HG03064 (cell line): ENCODE data around the gene PRRC2B.
"Not testable (repeated sequence)": the region's sequence is repeated elsewhere in the genome, so short reads cannot be mapped to it uniquely, and the experiment has no call there.

Source experiments
- ATAC-seq: cut with Tn5 transposase; IDR thresholded peaks from one replicate; pipeline ENCODE4 v1.9.1; 2021; ENCODE audit warnings: low read depth; ENCODE audit not compliant: unreplicated experiment

PRRC2B gene

DNA sequence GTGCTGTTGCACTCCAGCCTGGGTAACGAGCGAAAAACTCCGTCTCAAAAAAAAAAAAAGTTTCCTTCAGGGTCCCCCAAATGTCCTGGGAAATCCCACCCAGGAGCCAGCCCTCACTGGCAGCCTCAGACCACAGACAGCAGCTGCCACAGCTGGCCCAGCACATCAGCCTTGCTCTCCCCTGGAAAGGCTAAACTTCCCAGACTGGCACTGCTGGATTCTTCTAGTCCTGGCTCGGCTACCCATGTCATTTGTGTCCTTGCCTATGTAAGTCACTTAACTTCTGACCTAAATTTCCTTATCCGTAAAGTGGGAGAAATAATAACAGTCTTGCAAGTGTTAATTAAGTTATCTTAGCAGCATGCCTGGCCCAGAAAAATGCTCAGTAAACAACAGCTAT lies 8.6 kb upstream of the PRRC2B start:
- no peak for ATAC-seq

DNA sequence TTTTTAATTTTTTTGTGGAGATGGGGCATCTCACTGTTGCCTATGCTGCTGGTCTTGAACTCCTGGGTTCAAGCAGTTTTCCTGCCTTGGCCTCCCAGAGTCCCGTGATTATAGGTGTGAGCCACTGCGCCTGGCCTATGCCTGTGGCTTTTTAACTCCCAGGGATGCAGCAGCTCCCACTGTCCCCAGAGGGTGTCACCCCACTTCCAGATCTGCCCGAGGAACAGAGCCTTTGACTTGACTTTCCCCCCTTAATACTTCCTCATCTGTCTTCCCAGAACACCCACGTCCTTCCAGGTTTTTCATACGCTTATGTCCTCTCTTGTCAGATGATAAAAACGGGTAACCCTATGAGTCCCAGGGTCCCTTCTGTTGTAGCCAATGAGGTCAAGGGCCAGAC lies 7.6 kb upstream of the PRRC2B start:
- no peak for ATAC-seq

- ATAC-seq: no peak
Measured at GRCh38 chr9:131387394-131387793, 6.5 kb upstream of the PRRC2B start.

DNA sequence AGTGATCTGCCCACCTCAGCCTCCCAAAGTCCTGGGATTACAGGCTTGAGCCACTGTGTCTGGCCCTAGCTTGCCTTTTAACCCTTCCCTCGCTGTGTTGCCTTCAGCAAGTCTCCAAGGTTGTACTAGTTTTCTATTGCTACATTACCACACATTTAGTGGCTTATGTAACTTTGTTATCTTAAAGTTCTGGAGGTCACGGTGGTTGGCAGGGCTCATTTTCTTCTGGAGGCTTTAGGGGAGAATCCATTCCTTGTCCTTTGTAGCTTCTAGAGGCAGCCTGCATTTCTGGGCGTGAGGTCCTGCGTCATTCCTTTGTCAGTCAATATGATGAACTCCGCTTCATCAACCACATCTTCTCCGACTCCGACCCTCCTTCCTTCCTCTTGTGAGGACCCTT lies 2.9 kb upstream of the PRRC2B start:
- no peak for ATAC-seq

DNA sequence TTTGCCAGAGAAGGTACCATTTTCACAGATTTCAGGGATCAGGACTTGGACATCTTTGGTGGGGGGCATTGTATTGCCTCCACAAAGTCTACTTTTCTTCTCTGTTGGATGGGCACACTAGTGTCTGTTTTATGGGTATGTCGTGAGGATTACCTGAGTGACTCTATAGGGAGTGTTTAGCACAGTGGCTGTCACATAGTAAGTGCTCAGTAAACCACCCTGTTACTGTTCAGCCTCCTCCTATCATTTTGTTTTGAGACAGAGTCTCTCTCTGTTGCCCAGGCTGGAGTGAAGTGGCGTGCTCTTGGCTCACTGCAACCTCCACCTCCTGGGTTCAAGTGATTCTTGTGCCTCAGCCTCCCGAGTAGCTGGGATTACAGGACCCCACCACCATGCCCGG lies 2.4 kb upstream of the PRRC2B start:
- no peak for ATAC-seq

DNA sequence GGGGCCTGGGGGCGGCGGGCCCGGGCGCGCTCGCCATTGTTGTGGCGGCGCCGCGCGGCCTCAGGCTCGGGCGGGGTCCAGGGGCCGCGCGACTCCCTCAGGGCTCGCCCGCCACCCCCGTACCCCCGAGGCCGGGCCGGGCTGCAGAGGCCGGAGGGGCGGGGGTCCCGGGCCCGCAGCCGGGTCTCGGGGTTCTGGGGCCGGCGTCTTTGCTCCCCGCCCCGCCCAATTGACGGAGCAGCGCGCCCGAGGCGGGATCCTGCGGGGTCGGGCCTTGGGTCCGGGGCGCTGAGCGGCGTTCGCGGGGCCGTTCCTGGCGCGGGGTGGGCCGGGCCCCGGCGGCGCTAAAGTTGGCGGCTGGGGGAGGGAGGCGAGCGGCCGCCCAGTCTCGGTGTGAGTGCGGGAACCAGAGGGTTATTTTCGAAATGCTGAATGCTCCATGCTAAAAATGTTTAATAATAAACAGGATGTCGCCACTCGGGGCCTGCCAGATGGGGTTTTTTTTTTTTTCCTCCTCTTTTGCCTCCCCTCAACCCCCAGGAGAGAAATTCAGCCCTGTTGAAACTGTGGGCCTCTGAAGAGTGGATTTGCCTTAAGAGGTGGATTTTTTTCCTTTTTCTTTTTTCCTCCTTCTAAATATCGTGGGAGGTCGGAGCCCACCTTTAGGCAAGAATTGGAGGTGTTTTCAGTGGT lies 724 bp downstream of the PRRC2B start:
- ATAC-seq: no peak

GRCh38 chr9:131395157-131396098 lies 1.5 kb downstream of the PRRC2B start:
- no peak for ATAC-seq

- ATAC-seq: not testable (repeated sequence)
Measured at GRCh38 chr9:131396099-131396479, 2.2 kb downstream of the PRRC2B start.

DNA sequence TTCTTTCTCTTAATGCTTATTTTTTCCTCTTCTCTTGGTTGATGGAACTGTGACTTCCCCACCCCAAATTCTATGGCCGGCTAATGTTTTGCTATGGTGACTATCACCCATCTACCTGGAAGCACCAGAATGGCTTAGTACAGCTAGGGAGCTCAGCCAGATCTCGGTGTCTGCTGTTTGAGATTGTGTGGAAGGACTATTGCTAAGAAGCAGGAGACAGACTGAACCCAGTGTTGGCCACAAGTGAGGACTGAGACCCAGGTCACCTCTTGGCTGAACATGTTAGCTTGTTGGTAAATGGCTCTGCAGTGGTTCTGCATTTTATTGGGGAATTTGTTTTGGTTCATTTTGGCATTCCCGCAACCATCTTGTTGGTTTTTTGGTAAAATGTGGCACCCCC lies 2.7 kb downstream of the PRRC2B start:
- no peak for ATAC-seq

- ATAC-seq: no peak
Measured at GRCh38 chr9:131397100-131397790, 3.4 kb downstream of the PRRC2B start.

- no peak for ATAC-seq
Measured at GRCh38 chr9:131398204-131398603, 4.3 kb downstream of the PRRC2B start.

DNA sequence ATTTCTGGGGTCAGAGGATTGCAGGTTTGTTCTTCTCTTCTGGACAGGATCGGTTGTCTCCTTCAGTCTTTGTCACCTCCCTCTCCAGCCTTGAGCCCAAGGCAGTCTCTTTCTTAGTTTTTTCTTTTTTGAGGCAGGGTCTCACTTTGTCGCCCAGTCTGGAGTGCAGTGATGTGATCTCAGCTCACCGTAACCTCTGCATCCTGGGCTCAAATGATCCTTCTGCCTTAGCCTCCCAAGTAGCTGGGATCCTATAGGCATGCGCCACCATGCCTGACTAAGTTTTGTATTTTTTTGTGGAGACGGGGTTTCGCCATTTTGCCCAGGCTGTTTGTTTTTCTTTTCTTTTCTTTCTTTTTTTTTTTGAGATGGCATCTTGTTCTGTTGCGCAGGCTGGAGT lies 6.1 kb downstream of the PRRC2B start:
- no peak for ATAC-seq

DNA sequence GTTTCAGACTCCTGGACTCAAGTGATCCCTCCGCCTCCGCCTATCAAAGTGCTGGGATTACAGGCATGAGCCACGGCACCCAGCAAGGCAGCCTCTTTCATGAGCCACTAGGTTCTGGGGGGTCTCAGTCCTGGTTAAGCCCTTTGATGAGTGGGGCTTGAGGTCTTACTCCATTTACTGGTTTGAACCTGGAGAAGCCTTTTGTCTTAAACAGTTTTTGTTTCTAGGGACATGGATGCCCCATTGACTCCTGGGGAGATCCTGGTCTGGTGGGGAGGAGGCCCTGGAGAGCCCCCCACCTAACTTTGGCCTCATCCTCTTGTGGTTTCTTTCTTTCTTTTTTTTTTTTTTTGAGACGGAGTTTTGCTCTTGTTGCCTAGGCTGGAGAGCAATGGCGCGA lies 6.7 kb downstream of the PRRC2B start:
- no peak for ATAC-seq

GRCh38 chr9:131402073-131402472 lies 8.2 kb downstream of the PRRC2B start:
- no peak for ATAC-seq

DNA sequence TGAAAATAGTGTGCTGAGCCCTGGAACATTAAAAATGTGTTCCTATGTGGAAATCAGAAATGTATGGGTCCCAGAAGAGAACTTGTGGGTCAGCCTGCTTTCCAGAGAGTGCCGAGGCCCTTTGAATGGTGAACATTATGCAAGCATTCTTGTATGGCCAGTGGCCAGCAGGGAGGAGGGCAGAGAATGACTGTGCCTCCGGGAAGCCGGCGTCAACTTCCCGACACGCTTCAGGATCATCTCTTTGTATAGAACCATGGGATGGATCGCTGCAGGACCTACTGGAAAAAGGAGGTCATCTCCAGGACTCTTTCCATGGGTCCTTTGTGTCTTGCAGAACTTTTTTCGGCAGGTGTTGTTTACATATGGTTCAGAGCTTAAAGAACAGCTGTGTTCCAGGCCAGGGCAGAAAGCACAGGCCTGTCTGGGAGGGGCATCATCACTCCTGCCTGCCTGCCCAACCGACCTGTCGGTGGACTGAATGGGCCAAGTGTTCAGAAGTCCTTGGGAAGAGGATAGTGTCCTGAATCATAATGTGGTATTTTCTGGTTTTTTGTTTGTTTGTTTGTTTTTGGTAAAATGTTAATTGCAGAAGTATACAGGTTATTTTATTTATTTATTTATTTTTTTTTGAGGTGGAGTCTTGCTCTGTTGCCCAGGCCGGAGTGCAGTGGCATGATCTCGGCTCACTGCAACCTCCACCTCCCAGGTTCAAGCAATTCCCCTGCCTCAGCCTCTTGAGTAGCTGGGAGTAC lies 9.0 kb downstream of the PRRC2B start:
- ATAC-seq: no peak

- no peak for ATAC-seq
Measured at GRCh38 chr9:131403493-131403773, 9.5 kb downstream of the PRRC2B start.

- ATAC-seq: no peak
Measured at GRCh38 chr9:131404581-131404980, 10.7 kb downstream of the PRRC2B start.

DNA sequence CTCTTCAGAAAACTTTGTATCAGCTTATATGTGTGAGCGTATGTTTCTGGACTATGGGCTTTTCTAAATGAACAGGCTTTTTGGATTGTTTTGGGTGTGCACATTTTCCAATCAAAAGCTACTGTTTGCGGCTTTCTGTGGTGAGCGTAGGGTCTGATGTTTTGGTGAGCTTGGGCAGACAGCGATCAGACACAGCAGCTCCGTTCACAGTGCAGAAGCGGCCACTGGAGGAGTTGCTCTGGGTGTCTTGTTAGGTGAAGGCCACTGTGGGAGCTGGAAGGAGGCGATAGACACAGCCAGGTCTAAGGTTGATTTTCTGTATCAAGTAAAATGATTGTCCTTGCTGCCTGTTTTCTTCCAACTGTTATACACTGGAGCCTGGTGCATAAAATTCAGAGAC lies 11.1 kb downstream of the PRRC2B start:
- no peak for ATAC-seq

DNA sequence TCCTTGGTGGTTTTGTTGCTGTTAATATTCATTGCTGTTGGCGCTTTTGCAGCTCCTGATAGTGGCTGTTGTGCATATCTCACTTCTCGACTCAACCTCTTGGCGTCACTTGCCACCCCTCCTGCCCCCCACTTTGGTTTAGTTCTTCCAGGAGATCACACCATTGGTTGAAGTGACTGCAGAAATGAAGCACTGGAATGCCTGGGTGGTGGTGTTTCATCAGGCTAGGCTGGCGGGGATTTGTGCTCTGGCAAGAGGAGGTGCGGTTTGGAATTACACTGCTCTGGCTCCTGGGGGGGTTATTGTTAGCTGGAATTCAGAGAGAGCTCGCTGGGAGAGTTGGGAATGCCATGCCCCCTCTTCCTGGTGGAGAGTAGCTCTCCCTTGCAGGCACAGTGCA lies 11.5 kb downstream of the PRRC2B start:
- no peak for ATAC-seq

- ATAC-seq: no peak
Measured at GRCh38 chr9:131405858-131406537, 12.1 kb downstream of the PRRC2B start.
